ENCODE results near the gene ARMC2.

The ARMC2 gene

GRCh38 chr6:108832738-108833137 lies 15.5 kb upstream of the ARMC2 start:
- DNase-seq (ENCODE audit: low read depth): no peak
- H3K4me3 ChIP-seq (ENCODE audit: low read length): no peak overlapping the region
- TF ChIP-seq, protein P1, sequence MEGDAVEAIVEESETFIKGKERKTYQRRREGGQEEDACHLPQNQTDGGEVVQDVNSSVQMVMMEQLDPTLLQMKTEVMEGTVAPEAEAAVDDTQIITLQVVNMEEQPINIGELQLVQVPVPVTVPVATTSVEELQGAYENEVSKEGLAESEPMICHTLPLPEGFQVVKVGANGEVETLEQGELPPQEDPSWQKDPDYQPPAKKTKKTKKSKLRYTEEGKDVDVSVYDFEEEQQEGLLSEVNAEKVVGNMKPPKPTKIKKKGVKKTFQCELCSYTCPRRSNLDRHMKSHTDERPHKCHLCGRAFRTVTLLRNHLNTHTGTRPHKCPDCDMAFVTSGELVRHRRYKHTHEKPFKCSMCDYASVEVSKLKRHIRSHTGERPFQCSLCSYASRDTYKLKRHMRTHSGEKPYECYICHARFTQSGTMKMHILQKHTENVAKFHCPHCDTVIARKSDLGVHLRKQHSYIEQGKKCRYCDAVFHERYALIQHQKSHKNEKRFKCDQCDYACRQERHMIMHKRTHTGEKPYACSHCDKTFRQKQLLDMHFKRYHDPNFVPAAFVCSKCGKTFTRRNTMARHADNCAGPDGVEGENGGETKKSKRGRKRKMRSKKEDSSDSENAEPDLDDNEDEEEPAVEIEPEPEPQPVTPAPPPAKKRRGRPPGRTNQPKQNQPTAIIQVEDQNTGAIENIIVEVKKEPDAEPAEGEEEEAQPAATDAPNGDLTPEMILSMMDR (conservative IDR thresholded peaks at IDR 0.05; ENCODE audit: low read depth, low read length): no peak

DNA sequence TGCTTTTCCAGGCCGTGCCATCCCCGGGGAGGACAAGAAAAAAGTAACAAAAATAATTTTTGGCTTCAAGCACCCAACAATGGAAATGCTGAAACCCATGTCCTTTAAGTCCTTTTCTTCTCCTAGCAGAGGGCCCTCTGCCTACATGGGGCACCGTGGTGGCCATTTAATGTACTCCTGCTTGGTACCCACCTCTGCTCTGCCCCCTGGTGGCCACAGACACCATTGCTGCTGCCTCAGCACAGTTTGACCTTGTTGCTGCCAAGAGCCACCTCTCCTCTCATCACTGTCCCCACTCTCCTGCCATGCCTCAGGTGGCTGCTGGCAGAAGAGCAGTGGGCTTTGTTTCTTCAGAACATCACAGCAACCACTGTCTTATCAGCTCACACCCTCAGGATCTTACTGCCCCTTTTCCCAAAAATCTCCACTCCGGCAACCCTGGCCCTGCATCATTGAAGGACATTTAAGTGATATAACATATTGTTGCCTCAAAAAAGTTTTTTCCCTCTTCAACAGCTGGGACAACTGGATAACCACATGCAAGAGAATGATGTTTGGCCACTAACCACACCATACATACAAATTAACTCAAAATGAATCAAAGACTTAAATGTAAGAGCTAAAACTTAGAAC lies 12.9 kb upstream of the ARMC2 start:
- no peak overlapping the region for H3K4me3 ChIP-seq (ENCODE audit: low read length)
- DNase-seq (ENCODE audit: low read depth): peak; percentile 30
- TF ChIP-seq, protein P1 (conservative IDR thresholded peaks at IDR 0.05; ENCODE audit: low read depth, low read length): peak; percentile 91

- no peak overlapping the region for H3K4me3 ChIP-seq (ENCODE audit: low read length)
- no peak for DNase-seq (ENCODE audit: low read depth)
- TF ChIP-seq, protein P1 (conservative IDR thresholded peaks at IDR 0.05; ENCODE audit: low read depth, low read length): no peak
These were observed 12.2 kb upstream of the ARMC2 start for GRCh38 chr6:108836061-108836460.

DNA sequence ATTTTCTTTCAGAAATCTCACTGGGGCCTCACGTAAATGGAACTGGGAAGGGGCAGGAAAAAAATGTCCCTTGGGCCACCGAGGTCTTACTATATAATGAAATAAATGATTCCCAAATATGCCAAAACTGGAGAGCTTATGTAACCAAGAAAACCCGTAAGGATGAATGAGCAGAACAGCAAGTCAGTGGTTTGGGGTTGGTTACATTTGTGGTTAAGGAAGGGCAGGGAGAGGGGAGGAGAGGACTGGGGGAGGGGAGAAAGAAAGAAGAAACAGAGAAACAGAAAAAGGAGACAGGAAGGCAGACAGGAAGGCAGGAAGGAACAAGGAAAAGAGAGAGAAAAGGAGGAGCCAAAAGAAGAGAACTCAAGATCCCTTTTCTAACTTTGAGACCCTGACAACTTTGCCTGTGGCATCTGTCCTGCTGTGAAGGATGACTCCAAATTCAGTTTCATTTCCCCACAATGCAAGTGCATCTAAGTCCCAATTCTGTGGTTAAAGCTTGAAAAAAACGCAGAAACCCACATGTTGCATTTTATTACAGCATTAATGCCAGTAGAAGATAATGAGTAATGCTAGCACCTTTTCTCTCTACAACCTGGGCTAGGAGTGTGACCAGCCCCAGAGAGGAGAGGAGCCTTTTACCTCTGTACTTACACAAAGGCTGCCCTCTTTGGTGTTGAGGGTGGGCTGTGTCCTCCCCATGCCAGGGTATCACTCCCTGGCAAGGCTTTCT lies 10.8 kb upstream of the ARMC2 start:
- TF ChIP-seq, protein P1 (conservative IDR thresholded peaks at IDR 0.05; ENCODE audit: low read depth, low read length): no peak
- no peak for DNase-seq (ENCODE audit: low read depth)
- no peak overlapping the region for H3K4me3 ChIP-seq (ENCODE audit: low read length)

GRCh38 chr6:108838101-108838717 lies 10.0 kb upstream of the ARMC2 start:
- peak; percentile 13 for DNase-seq (ENCODE audit: low read depth)
- no peak overlapping the region for H3K4me3 ChIP-seq (ENCODE audit: low read length)
- TF ChIP-seq, protein P1 (conservative IDR thresholded peaks at IDR 0.05; ENCODE audit: low read depth, low read length): peak; percentile 49

DNA sequence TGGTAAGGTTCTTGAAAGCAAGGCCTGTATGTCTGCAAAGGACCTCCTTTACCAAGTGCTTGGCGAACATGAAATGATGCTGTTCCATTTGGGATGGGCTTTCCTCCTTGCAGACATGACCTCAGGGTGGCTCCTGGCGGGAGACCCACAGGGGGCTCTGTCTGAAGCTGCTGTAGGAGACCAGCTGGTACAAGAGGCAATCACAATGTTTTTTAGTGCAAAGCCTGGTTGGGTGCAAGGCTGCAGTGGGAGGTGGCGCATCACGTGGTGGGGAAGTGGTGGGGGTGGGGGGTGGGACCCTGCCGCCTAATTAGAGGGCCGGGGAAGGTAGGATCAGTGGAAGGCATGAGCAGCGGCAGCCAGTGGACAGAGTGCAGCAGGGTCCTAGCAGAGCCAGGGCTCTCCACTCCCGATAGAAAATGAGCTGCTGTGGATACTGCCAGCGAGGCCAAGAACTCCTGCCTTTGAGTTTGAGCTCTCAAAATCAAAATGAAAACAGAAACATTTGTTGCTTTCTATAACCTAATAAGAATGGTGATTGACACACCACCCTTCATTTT lies 9.1 kb upstream of the ARMC2 start:
- TF ChIP-seq, protein P1 (conservative IDR thresholded peaks at IDR 0.05; ENCODE audit: low read depth, low read length): peak; percentile 6
- no peak for DNase-seq (ENCODE audit: low read depth)
- H3K4me3 ChIP-seq (ENCODE audit: low read length): no peak overlapping the region

Measured in retinal pigment epithelial cell (primary cell).